HG02571 (cell line): Measurements from ENCODE around the gene PSIP1.
"Not testable (repeated sequence)": the region's sequence is repeated elsewhere in the genome, so short reads cannot be mapped to it uniquely, and the experiment has no call there.

Source experiments
- ATAC-seq: cut with Tn5 transposase; IDR thresholded peaks from one replicate; pipeline ENCODE4 v1.9.1; 2021; ENCODE audit warnings: mild to moderate bottlenecking, moderate library complexity; ENCODE audit not compliant: unreplicated experiment

PSIP1 gene

DNA sequence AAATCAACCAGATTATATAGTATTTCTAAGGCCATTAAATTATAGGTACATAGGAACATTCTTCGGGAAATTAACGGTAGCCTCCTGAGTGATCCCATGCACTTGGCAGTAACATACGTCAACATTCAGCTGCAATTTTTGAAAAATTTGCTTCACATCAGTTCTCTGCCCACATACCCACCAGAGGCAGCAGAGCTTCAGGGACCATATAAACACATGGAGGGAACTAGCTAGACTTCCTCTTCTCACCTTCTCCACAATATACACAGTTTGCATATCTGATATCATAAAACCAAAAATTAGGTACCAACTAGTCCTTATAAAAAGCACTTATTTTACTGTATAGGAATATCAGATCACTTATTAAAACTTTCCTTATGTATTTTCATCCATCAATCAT is 4.8 kb downstream of the PSIP1 start:
- ATAC-seq: no peak

DNA sequence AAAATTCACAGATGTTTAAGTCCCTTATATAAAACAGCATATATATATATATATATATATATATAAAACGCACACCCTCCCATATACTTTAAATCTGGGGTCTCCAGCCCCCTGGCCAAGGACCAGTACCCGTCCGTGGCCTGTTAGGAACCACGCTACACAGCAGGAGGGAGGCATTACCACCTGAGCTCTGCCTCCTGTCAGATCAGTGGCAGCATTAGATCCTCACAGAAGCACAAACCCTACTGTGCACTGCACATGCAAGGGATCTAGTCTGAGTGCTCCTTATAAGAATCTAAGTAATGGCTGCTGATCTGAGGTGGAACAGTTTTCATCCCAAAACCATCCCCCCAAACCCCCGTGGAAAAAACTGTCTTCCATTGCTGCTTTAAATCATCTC is 9.0 kb downstream of the PSIP1 start:
- no peak for ATAC-seq

DNA sequence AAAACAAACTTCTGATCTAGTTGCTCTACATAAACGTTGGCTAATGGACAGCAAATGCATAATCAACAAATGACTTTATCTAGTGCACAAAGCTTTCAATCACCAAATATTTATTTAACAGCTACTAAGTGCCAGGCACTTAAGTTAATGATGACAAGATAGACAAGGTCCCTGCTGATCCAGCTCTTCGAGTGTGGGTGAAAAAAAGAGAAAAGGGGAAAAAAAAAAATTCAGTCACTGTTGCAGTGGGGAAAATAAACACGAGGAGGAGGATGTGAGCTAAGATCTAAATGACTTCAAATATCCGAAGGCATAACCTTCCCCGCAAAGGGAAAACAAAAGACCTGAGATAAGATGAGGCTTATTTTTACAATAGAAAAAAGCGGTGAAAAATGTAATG is 9.6 kb downstream of the PSIP1 start:
- ATAC-seq: no peak

DNA sequence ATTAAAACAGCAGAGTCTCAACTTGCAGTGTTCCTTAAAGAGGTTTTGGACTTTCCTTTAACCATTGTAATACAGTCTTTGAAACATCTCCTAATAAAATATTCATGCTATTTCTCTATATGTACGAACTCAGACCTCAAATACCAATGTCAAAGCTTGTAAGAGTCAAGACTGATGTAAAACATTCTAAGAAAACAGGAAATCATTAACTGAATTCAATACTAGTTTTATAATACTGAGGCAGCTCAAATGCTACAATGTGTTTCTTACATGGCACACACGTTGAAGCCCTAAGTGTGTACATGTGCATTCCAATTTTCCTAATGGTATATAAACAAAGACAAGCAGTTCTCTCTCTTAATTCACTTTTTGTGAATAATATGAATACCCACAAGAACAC is 11.6 kb downstream of the PSIP1 start:
- ATAC-seq: no peak

DNA sequence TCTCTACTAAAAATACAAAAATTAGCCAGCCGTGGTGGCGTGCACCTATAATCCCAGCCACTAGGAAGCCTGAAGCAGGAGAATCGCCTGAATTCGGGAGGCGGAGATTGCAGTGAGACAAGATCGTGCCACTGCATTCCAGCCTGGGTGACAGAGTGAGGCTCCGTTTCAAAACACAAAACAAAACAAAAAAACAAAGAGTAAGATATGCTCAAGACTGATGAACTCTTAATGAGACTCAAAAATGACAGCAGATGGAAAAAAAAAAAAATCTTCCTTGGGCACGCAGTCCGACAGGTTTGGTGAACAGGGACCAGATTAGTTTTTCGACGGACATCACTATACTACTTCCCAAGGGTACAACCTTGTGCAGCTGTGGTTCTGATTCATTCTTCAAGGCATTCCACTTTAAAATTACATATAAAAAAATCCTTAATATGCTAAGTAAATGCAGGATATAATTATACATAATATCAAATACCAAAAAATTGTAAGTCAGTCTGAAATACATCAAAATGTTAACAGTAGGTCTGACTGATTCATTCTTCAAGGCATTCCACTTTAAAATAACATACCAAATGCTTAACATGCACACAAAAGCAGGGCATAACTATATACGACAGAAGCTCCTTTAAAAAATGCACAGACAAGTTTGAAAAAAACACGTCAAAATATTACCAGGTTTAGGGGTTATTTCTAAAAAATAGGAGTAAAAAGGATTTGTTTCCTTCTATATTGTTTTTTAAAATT is 12.3 kb downstream of the PSIP1 start:
- ATAC-seq: no peak

DNA sequence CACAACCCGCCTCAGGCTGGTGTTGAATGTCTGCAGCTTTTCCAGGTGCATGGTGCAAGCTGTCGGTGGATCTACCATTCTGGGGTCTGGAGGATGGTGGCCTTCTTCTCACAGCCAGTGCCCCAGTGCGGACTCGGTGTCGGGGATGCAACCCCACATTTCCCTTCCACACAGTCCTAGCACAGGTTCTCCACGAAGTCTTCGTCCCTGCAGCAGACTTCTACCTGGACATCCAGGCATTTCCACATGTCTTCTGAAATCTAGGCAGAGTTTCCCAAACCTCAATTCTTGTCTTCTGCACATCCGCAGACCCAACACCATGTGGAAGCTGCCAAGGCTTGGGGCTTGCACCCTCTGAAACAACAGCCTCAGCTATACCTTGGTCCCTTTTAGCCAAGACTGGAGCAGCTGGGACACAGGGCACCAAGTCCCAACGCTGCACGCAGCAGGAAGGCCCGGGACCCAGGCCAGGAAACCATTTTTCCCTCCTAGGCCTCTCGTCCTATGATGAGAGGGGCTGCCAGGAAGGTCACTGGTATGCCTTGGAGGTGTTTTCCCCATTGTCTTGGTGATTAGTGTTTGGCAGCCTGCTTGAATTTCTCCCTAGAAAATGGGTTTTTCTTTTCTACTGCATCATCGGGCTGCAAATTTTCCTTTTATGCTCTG is 18.2 kb downstream of the PSIP1 start:
- ATAC-seq: no peak

DNA sequence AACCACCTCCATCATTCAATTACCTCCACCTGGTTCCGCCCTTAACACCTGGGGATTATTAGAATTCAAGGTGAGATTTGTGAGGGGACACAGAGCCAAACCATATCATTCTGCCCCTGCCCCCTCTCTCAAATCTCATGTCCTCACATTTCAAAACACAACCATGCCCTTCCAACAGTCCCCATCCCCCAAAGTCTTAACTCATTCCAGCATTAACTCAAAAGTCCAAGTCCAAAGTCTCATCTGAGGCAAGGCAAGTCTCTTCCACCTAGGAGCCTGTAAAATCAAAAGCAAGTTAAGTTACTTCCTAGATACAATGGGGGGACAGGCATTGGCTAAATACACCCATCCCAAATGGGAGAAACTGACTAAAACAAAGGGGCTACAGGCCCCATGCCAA is 18.8 kb downstream of the PSIP1 start:
- no peak for ATAC-seq

DNA sequence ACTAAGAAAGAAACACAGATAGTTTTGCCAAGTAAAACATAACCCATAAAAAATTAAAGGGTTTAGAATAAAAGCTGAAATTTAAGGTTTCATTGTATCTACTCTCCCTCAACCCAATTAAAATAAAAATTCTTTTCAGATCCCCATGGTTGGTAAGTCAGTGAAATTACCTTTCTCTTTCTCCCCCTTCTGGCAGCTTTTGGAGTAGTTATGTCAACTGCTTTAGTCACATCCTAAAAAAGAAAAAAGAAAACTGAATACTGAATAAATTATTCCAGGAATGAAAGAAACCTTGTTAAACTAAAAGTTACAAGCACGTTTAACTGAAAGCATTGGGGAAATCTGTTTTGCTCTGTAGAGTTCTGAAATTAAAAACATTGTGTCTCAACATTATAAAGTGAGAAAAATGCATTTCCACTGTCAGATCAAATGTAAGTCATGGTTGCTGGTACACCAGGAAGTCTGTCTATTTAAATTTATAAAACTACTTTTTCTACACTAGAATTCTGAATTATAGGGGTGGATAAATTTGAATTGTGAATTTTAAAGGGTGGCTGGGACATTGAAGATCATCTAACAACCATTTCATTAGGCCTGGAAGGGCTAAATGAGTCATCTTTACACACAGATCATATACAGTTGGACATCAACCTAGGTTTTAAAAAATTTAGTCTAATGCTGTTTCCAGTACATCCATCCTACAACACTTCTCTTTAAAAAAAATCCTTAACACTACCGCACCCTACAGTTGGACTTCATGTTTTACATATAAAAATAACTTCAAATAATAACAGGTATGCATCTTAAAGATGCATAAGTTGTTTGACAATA is 24.7 kb downstream of the PSIP1 start:
- ATAC-seq: no peak

DNA sequence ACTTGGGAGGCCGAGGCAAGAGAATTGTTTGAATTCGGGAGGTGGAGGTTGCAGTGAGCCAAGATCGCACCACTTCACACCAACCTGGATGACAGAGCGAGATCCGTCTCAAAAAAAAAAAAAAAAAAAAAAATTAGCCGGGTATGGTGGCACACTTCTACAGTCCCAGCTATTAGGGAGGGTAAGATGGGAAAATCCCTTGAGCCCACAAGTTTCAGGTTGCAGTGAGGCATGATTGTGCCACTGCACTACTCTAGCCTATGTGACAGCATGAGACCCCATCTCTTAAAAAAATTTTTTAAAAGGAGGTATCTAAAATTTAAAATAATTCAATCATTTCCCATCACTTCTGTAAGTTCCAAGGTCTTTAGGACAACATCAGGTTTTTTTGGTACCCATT is 26.0 kb downstream of the PSIP1 start:
- no peak for ATAC-seq

DNA sequence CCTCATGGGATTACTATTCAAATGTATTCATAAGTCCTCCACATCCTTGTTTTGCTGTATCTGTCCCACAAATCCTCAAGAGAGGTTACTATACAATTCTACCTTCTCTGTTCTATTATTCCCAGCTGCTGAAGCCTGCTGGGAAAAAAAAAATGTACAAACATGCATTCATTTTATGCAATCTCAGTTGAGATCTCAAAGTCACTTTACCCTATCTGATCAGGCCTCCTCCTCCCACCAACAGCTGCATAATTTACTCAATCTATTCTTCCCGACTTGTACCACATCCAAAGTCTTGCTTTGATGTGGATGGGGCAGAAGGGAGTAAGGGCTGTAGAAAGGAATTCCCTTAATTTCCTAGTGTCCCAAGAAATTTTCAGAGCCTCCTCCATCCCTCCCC is 28.6 kb downstream of the PSIP1 start:
- no peak for ATAC-seq

DNA sequence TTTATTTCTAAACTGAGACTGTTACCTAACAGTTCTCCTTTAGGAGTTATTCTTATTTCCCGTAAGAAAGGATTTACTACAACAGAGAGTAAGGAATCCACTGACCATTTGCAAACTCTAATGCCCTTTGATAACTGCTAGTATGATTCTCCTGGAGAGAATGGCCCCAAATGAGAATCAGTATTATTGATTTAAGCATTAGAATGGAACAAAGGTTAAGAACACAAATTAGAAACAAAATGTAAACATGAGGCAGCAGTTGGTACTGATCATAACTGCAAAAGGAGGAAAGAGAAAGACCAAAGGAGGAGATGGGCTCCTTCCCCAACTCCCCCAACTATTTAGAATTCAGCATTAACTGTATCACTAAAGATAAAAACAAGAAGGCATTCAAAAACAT is 30.7 kb downstream of the PSIP1 start:
- no peak for ATAC-seq

DNA sequence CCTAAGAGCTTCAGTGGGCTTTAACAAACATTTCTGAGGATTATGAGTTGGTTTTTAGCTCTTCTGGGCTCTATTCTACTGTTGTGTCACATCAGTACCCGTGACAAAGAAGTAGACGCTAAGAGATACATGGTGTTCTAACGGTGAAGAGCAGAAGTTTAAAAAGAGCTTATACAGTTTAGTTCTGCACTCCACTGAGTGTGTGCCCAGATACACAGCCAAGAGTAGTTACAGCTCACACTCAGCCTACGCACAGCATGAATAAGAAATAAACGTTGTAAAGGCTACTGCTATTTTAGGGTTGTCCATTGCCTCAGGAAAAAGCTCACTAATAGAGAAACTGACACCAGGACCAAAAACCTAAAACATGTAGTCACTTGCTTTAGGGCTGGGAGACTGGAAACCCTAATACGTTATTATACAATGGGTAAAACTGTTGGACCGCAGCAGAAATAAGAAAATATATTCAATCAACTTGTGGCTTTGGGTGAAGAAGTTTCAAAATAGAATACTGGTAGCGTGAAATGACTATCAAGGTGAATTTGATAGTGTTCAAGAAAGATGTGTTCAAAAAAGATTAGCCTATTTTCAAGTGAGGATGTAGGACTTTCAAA is 34.7 kb downstream of the PSIP1 start:
- ATAC-seq: no peak

DNA sequence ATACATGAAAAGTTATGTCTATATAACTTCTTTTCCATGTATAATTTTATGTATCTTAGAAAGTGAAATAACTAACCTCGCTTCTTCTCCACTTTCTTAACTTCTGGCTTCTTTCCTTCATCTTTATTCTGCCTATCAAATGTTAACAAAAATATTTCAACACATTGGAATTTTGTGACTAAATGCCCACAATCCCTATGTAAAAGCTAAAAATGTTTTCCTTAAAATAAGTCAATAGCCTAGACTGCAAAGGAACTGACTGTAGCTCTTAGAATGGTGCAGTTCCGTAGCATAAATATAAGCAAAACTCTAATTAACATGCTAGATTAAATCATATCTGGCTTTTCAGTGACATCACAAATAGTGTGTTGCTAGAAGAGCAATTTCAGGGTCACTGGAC is 40.9 kb downstream of the PSIP1 start:
- ATAC-seq: no peak

DNA sequence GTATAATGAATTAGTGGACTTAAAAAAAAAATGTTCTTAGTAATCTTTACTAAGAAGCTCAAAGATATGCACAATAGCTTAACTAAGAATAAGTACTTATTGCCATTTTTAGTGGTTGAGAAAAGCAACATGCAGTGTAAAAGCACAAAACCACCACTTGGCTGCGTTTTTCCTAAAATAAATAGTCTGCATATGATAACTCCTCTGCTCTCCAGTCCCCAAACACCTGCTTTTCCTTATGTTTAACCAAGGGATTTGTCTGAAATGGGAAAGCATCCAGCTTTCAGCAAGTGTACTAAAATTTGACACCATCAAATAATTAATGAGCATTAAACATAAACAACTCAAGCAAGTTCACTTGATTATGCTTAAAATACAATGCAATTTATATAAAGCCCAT is 41.4 kb downstream of the PSIP1 start:
- no peak for ATAC-seq

DNA sequence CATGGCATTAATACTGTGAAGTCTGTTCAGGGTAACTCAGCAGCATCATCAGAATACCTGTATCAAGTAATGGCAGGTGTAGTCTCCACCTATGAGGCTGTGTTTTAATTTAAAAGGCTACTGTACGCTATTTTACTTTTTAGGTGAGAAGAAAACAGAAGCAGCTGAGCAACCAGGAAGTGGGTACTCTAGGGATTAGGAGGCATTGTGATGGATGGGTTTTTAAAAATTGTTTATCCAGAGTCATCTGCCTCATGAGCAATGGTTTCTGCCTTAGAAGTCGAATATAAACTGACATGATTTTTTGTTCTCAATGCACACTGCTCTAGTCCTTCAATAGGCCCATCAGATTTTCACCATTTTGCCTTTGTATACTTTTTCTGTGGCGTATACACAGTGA is 42.6 kb downstream of the PSIP1 start:
- no peak for ATAC-seq

DNA sequence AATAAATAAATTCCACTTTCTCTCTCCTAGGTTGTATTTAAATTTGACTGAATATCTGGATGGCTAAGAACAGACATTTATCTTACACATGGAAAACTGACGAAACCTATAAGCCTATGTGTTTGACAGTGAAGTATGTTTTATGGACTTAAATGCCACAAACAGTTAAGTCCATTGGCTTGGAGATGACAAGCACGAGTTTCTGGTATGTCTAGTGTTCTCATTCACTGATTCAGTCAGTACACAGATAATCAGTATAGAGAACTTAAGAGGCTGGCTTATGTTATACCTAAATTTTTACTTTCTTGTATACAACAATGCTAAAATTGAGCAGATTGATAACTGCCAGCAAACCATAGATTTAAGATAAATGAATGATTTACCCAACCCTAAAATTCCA is 49.2 kb downstream of the PSIP1 start:
- ATAC-seq: no peak

DNA sequence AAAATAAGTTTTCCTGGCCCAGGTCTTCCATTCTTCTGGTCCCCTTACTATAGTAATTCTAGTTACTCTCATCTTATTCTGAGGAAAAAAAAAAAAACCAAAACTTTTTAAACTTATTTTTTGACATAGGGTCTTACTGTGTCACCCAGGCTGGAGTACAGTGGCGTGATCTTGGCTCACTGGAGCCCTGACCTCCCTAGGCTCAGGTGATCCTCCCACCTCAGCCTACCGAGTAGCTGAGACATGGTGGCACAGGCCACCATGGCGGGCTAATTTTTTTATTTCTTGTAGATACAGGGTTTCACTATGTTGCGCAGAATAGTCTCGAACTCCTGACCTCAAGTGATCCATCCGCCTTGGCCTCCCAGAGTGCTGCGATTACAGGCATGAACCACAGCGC is 49.7 kb downstream of the PSIP1 start:
- ATAC-seq: no peak

DNA sequence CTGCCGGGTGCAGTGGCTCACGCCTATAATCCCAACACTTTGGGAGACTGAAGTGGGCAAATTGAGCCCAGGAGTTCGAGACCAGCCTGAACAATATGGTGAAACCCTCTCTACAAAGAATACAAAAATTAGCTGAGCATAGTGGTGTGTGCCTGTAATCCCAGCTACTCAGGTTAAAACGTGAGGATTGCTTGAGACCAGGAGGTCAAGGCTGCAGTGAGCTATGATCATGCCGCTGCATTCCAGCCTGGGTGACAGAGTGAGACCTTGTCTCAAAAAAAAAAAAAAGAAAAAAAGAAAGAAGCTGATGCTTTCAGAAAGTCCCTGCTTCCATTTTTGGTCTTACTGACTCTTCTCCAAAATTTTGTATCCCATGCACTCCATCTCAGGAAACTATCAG is 56.8 kb downstream of the PSIP1 start:
- no peak for ATAC-seq

DNA sequence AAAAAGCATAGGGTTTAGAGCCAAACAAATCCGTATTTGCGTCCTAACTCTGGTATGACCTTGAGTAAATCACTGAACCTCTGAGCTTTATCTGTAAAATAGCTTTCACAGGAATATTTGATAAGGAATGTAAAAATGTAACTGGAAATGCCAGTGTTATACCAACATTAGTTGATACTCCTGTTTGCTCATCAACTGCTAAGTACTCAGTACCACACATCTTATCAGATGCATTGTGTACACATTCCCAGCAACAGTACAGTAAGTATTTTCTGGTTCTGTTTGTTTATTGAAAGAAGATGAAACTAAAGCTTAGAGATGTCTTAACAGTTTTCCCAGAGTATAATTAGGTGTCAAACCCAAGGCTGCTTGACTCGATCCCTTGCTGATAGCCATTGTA is 66.6 kb downstream of the PSIP1 start:
- ATAC-seq: no peak

DNA sequence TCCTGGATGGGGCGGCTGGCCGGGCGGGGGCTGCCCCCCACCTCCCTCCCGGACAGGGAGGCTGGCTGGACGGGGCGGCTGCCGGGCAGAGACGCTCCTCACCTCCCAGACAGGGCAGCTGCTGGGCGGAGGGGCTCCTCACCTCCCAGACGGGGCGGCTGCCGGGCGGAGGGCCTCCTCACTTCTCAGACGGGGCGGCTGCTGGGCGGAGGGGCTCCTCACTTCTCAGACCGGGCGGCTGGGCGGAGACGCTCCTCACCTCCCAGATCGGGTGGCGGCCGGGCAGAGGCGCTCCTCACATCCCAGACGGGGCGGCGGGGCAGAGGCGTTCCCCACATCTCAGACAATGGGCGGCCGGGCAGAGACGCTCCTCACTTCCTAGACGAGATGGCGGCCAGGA is 68.5 kb downstream of the PSIP1 start:
- not testable (repeated sequence) for ATAC-seq

DNA sequence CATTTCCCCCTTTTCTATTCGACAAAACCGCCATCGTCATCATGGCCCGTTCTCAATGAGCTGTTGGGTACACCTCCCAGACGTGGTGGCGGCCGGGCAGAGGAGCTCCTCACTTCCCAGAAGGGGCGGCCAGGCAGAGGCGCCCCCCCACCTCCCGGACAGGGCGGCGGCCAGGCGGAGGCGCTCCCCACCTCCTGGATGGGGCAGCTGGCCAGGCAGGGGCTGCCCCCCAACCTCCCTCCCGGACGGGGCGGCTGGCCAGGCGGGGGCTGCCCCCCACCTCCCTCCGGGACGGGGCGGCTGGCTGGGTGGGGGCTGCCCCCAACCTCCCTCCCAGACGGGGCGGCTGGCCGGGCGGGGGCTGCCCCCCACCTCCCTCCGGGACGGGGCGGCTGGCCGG is 68.9 kb downstream of the PSIP1 start:
- ATAC-seq: not testable (repeated sequence)

DNA sequence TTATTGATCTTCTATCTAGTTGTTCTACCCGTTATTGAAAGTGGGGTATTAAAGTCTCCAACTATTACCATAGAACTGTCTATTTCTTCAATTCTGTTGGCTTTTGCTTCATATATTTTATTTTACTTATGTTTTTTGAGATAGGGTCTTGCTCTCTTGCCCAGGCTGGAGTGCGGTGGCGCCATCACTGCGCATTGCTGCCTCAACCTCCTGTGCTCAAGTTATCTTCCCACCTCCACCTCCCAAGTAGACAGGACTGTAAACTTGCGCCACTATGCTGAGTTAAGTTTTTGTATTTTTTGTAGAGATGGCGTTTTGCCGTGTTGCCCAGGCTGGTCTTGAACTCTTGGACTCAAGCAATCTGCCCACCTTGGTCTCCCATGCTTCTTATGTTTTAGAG is 71.9 kb downstream of the PSIP1 start:
- ATAC-seq: no peak
